Activated T-cell treated with anti-CD3 and anti-CD28 coated beads, Interleukin-2, amount 50 U/mL, for 1 hour (primary cell): ENCODE data around the gene KCNQ1.
"Not testable (repeated sequence)": the region's sequence is repeated elsewhere in the genome, so short reads cannot be mapped to it uniquely, and the experiment has no call there.

ENCODE experiments used
- DNase-seq: peaks from one replicate; pipeline ENCODE4 v3.0.0-alpha.2; 2020

The KCNQ1 gene

GRCh38 chr11:2631161-2631560 lies 186.4 kb downstream of the KCNQ1 start:
- no peak for DNase-seq

DNA sequence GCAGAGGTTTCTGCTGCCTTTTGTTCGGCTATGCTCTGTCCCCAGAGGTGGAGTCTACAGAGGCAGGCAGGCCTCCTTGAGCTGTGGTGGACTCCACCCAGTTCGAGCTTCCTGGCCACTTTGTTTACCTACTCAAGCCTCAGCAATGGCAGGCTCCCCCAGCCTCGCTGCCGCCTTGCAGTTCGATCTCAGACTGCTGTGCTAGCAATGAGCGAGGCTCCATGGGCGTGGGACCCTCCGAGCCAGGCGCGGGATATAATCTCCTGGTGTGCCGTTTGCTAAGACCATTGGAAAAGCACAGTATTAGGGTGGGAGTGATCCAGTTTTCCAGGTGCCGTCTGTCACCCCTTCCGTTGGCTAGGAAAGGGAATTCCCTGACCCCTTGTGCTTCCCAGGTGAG lies 195.0 kb downstream of the KCNQ1 start:
- DNase-seq: not testable (repeated sequence)

- no peak for DNase-seq
Observed at GRCh38 chr11:2641623-2642022, 196.8 kb downstream of the KCNQ1 start.

DNA sequence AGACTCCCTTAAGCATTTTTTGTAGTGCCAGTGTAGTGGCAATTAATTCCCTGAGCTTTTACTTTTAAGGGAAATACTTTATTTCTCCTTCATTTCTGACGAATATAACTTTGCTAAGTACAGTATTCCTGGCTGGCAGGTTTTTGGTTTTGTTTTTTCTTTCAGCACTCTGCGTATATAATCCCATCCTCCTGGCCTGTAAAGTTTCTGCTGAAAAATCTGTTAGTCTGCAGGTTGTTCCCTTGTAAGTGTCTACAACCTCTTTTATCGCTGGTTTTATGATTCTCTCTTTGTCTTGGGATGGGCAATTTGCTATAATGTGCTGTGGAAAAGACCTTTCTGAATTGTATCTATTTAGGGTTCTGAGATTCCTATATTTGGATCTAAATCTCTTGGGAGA lies 198.9 kb downstream of the KCNQ1 start:
- DNase-seq: no peak

GRCh38 chr11:2644844-2645778 lies 200.3 kb downstream of the KCNQ1 start:
- DNase-seq: no peak

- no peak for DNase-seq
Observed at GRCh38 chr11:2645779-2646118, 200.9 kb downstream of the KCNQ1 start.

GRCh38 chr11:2647167-2647566 lies 202.4 kb downstream of the KCNQ1 start:
- no peak for DNase-seq

- no peak for DNase-seq
Observed at GRCh38 chr11:2647953-2648352, 203.1 kb downstream of the KCNQ1 start.

GRCh38 chr11:2649400-2649799 lies 204.6 kb downstream of the KCNQ1 start:
- DNase-seq: no peak

DNA sequence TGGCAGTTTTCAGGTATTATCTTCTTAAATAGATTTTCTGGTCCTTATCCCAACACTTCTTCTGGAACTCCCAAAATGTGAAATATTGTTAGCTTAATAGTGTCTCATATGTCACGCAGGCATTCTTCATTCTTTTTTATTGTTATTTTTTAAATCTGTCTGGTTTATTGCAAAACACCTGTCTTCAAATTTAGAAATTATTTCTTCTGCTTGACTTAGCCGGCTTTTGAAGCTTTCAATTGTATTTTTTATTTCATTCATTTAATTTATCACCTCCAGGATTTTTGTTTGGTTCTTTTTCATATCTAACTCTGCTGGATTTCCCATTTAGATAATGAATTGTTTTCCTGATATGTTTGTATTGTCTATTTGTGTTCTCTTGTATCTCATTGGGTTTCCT lies 205.0 kb downstream of the KCNQ1 start:
- no peak for DNase-seq

GRCh38 chr11:2650343-2650867 lies 205.6 kb downstream of the KCNQ1 start:
- DNase-seq: no peak

GRCh38 chr11:2651054-2651617 lies 206.3 kb downstream of the KCNQ1 start:
- no peak for DNase-seq

DNA sequence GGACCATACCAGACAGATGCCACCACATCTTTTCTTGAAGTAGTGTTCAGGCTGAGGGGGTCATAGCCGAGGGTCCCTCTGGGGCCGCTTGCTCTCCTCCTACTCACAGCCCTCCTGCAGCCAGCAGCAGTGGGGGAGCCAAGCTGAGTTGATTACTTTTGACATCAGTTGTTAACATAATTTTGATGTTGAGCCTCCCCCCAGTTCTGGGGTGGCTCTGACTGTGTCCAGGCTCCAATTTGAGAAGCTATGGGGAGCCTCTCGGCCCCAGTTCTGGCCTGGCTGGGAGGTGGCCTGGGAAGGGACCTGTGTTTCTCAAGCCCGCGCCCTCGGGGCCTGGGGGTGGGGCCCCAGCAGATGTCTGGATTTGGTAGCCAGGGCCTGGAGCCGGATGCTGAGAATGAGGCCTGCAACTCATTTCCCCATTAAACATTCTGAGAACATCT lies 207.0 kb downstream of the KCNQ1 start:
- DNase-seq: no peak

DNA sequence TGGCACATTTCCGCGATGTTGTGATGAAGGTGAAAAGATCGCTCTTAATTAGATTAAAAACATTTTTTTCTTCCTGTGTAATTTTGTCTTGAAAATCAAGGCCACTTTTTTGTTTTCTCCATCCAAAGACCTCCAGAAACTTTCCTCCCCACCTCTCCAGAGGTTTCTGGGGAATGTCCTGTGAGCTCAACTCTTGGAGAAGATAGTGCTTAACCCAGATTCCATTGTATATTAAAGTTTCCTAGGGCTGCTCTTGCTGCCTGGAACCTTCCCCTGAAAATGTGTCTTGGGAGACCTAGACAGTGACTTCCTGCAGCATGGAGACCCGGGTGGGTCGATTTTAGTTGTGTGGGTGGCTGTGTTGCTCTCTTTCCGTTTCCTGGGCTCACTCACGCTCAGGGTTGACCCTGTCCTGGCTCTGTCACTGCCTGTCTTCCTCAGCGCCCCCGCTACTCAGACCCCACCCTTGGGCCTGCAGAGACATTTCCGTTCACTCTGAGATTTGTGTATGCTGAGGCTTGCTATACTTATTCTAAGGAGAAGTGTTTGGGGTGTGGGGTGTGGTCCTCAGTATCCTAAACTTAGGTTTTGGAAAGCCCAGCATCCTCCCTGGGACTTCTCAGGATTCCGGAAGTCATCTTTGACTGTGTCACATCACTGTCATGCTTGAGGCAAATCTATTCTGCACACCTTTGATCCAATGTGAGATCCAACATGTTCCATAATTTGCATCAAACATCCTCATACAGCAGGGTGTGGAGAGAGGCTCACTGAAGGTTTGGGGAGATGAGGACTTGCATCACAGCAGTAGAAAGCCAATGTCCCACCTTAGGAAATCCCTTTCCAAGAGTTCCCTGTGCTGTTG lies 207.8 kb downstream of the KCNQ1 start:
- DNase-seq: no peak

- DNase-seq: no peak
Observed at GRCh38 chr11:2653198-2653551, 208.4 kb downstream of the KCNQ1 start.

DNA sequence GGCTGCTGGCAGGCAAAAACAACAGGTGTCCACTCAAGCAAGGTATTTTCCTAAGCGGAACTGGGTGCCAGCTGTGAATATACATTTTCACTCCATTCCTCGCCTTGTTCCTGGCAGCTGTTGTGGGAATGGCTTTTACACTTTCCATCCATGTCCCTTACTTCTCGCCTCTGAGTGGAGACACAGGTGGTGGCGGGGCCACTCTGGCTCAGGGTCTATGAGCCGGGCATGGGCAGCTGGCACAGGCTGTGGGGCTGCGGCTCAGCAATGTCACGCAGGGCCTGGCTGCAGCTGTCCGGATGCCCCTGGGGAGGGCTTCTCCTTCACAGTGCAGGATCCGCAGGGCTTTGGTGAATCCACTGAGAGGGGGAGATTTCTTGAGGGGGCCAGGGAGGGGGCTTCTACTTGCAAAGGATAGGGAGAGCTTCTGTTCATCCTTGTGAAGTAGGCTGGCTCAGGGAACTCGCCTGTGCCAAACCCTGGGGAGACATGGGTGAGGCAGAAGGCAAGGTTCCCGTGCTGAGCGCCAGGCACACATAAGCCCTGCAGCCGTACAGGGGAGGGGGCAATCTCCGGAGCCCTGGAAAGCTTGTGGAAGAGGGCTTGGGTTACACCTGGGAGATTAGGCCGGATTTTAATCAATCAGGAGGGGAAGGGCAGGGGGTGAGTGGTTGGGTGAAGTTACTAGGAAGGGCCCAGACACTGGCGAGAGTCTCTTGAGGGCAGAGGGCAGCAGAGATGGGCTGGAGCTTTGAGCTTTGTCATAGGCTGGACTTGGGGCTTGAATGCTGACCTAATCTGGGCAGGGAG lies 209.3 kb downstream of the KCNQ1 start:
- DNase-seq: no peak

DNA sequence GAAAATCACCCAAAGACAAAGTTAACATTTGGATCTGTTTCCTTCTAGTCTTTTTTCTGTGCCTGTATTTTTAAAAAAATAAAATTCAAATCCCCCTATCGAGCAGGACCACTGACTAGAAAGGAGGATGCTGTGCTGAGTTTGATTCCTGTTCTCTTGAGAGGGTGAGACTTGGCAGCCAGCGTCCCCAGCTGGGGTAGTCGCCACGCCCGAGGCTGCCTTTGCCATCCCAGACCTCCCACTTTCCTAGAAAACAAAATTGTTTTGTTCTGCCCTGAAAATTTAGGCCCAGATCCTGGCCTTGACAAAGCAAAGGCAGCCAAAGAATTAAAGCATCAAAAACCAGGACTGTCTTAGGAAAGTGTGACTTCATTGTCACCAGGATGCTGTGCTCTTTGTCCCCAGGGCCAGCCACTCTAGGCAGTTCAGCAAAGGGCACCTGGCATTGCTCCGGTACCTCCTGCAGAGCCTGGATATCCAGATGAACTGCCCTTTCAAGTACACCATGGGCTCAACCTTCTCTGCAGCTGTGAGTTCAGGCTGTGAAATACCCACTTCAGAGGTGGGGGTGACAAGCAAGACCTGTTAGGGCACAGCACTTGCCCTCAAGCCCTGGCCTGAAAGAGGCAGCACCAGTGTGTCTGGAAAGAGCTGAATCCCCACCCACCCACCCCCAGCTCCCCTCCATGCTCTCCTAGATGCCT lies 210.4 kb downstream of the KCNQ1 start:
- no peak for DNase-seq

DNA sequence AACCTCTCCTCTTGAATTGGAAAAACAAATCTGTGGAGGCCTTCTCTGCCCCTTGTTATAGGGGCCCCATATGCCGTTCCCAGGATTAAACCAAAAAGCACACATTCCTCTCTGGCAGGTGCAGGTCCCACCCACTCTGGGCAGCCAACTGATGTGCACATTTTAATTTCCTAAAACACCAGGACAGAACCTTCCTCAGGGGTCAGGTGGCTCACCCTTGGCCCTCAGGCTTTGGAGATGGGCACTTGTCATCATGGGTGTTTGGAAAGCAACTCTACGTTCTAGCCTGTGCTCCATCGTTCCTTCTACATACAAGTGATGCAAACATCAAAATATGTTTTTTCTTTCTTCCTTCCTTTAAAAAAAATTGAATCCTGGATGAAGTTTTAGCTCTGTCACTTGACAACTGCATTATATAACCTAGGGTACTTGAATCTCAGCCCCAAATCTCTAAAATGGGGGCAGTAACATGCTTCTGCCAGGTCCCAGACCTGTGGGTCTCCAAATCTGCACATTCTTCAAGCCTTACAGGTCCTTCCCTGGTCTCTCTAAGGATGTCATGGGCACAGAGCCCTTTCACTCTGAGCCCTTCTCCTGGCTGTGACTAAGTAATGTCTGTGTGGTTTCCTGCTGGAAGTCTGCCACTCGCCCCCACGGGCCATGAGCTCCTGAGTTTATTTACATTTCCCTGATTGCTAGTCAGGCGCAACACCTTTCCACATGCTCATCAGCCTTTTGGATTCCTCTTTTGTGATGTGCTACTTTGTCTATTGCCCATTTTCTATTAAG lies 211.2 kb downstream of the KCNQ1 start:
- DNase-seq: no peak

DNA sequence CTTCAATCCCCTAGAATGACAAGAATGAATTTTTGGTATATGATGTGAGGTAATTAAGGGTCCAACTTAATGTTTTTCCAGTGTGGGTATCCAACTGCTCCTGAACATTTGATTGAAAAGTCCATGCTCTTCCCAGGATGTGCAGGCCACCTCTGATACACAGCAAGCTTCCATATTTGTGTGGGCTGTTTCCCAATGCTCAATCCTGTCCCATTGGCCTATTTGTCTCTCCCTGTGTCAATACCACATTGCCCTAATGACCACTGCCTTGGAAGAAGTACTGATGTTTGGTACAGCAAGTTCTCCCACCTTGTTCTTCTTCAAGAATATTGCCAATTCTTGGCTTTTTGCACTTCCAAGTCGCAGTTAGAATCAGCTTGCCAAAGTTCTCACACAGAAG lies 212.1 kb downstream of the KCNQ1 start:
- no peak for DNase-seq

DNA sequence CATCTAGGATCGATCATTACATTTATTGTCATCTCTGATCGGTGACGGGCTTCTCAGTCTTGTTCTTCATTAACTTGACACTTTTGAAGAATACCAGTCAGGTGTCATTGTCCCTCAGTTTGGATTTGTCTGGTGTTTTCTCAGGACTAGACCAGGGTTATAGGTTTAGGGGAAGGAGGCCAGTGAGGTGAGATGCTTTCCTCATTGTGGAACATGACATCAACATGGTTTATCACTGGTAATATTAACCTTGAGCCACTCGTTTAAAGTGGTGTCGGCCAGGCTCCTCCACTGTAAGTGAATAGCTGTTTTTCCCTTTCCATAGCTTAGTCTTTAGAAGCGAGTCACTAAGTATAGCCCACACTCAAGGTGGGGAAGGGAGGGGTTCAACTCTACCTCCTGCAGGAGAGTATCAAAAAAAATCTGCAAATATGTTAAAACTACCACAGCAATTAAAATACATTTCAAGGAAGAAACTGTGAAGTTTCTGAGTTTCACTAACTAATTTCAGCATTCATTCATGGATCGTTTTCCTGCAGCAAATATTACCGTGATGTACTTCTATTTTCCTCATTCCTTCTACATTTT lies 213.0 kb downstream of the KCNQ1 start:
- DNase-seq: no peak
